Activated CD4-positive, alpha-beta T cell treated with anti-CD3 and anti-CD28 coated beads, Interleukin-2, amount 10 ng/mL, durations not matched to agents 24 days and 14 days (primary cell): ENCODE results near the gene ZNF814. TPM values are rescaled to one million over a fixed set of nuclear protein-coding genes. Genes with fewer than 3 reads are reported as not detected.
"Not testable (repeated sequence)": the region's sequence is repeated elsewhere in the genome, so short reads cannot be mapped to it uniquely, and the experiment has no call there.

Source experiments
- DNase-seq: peaks from one replicate; pipeline ENCODE4 v3.0.0; 2022
- H3K27ac Mint-ChIP-seq: one replicate; pipeline ENCODE4 v1.8.0; 2022; ENCODE audit warnings: mild to moderate bottlenecking, mixed read lengths
- H3K27me3 Mint-ChIP-seq: one replicate; pipeline ENCODE4 v1.8.0; 2022; ENCODE audit warnings: mixed read lengths
- H3K36me3 Mint-ChIP-seq: one replicate; pipeline ENCODE4 v1.8.0; 2022; ENCODE audit warnings: low read depth, mild to moderate bottlenecking, mixed read lengths
- H3K4me1 Mint-ChIP-seq: one replicate; pipeline ENCODE4 v1.8.0; 2021; ENCODE audit warnings: mixed read lengths
- H3K4me3 Mint-ChIP-seq: one replicate; pipeline ENCODE4 v1.8.0; 2022; ENCODE audit warnings: mild to moderate bottlenecking, moderate library complexity, mixed read lengths
- H3K9me3 Mint-ChIP-seq: one replicate; pipeline ENCODE4 v1.8.0; 2021; ENCODE audit warnings: mixed read lengths
- intact Hi-C: fragments of 100-400 bp; cut with micrococcal nuclease; formaldehyde crosslinking; loops from one replicate; pipeline ENCODE4 v1.15.1; 2023
- total RNA-seq: library from RNA; stranded (reverse); gene quantifications from 2 replicates; pipeline ENCODE4 v1.2.3, GENCODE V29; 2022

ZNF814 gene
- 17.5 and 17.7 TPM in 2 replicates for total RNA-seq

DNA sequence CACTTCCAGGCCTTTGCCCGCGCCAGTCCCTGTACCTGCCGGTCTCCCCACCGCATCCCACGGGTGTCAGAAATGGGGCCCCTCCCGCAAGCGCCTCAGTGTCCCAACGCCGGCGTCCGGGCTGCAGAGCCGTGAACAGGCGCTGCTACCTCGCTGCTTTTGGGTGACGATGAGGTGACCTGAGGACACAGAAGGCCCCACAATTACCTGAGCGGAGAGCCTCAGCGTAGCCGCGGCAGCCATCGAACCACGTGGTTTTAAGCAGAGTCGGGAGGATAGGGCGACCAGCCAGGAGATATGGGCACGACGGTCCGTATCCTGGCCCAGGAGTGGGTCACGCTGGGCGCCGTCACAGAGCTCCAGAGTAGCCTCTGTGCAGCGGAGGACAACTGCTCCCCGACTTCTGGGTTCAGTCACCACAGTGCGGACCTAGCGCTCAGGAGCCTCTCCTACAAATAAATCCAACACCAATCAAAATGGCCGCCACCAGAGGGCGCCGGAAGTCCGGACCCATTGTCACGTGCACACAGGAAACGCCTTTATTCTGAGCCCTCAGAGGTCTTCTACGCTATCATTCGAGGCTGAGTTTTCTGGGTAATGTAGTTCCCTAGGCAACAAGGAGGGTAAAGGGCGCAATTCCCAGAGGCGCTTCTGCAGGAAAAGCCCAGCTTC lies at the start of gene ZNF814:
Gene ZNF814, minus strand, starts transcription at position 478 of the 672 bp plus-strand sequence. Its CDS starts 235 bp downstream, at position 243.
- Mint-ChIP-seq H3K36me3 (peaks cover 48% of the 10 kb centered on the region), H3K27ac (peak within 1 kb of the TSS; percentile 84), H3K27me3 (no peaks in the 10 kb centered on the region), H3K4me1 (peaks cover 11% of the 10 kb centered on the region), H3K9me3 (peaks cover 36% of the 10 kb centered on the region), H3K4me3 (peak within 1 kb of the TSS; percentile 89)
- intact Hi-C loops: no loop called here
- peak; percentile 91 for DNase-seq

DNA sequence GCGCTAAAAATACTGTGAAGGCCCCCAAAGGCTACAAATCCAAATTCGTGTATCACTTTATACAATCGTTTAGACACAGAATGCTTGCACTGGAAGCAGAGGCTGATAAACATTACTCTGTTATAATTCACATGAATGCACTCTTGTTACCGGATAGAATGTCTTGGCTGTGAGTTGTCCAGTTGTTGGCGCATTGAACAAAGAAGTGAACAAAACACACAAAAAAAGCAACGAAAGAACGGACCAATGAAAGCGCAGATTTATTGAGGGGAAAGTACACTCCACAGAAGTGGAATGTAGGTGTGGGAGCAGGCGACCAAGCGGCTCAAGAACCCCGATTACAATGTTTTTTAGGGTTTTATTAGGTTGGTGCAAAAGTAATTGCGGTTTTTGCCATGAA lies 46.9 kb upstream of the ZNF814 start:
- no peaks in the 10 kb centered on the region for H3K4me1 Mint-ChIP-seq
- no peak overlapping the region for H3K4me3 Mint-ChIP-seq
- no peaks in the 10 kb centered on the region for H3K27me3 Mint-ChIP-seq
- DNase-seq: no peak
- no peak overlapping the region for H3K27ac Mint-ChIP-seq
- peaks cover 34% of the 10 kb centered on the region for H3K9me3 Mint-ChIP-seq
- intact Hi-C loops: no loop called here
- peaks cover 44% of the 10 kb centered on the region for H3K36me3 Mint-ChIP-seq

DNA sequence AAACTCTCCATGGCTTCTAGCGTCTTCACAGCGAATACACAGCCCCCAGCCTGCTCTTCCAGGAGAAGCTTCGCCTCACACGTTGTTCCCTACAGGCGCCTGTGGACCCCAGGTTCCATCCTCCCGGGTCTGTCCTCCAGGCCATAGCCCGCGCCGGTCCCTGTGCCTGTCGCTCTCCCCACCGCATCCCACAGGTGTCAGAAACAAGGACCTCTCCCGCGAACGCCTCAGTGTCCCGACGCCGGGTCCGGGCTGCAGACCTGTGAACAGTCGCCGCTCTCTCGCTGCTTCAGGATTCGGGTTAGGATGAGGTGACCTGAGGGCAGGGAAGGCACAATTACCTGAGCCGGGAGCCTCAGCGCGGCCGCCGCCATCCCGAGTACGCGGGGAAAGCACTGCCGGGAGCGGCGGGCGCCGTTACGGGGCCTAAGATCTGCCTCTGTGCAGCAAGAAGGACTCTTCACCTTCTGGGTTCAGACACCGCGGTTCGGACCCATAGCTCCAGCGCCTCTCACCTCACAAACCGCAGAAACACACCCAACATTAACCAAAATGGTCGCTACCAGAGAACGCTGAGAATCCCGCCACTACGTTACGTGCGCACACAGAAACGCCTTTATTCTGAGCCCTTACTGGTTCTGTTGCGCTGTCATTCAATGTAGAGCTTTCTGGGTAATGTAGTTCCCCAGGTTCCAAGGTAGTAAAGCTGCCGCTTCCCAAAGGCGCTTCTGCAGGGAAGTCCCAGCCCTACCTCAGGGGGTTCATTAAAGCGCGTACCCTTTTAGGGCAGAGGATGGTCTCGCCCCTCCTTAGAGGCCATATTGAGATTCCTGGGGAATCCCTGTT lies 46.2 kb upstream of the ZNF814 start, which contains the start of gene ZNF418:
Gene ZNF418, minus strand, starts transcription at position 583 of the 846 bp plus-strand sequence. CDS start 1,580 bp downstream, outside the sequence.
- Mint-ChIP-seq H3K27ac (peak within 1 kb of the TSS; percentile 78), H3K9me3 (peaks cover 36% of the 10 kb centered on the region)

DNA sequence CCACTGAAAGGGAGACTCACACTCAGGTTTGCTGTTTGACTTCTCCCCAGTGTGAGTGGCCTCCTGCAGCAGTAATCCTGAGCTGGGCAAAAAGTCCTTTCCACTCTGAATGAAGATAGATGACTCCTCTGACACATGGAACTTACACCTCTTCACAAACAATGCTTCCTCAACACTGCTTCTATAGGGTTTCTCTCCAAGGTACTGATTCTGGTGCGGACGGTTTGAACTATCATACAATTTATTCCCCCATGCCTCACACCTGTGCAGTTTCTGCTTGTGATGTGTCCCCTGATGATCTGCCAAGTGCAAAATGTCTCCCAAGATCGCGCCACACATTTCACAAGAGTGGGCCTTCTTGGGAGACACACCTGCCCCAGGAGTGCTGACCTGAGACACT lies 38.8 kb upstream of the ZNF814 start:
- no peak overlapping the region for H3K4me3 Mint-ChIP-seq
- intact Hi-C loops: no loop called here
- no peaks in the 10 kb centered on the region for H3K27me3 Mint-ChIP-seq
- peaks cover 35% of the 10 kb centered on the region for H3K9me3 Mint-ChIP-seq
- H3K36me3 Mint-ChIP-seq: peaks cover 15% of the 10 kb centered on the region
- H3K4me1 Mint-ChIP-seq: no peaks in the 10 kb centered on the region
- DNase-seq: no peak
- H3K27ac Mint-ChIP-seq: no peak overlapping the region

More for the DNA sequence above, 46.2 kb upstream of the ZNF814 start, which contains the start of gene ZNF418:
- Mint-ChIP-seq H3K4me1 (no peaks in the 10 kb centered on the region), H3K27me3 (no peaks in the 10 kb centered on the region), H3K4me3 (peak within 1 kb of the TSS; percentile 77), H3K36me3 (peaks cover 41% of the 10 kb centered on the region)
- DNase-seq: peak; percentile 76
- intact Hi-C loops: no loop called here

DNA sequence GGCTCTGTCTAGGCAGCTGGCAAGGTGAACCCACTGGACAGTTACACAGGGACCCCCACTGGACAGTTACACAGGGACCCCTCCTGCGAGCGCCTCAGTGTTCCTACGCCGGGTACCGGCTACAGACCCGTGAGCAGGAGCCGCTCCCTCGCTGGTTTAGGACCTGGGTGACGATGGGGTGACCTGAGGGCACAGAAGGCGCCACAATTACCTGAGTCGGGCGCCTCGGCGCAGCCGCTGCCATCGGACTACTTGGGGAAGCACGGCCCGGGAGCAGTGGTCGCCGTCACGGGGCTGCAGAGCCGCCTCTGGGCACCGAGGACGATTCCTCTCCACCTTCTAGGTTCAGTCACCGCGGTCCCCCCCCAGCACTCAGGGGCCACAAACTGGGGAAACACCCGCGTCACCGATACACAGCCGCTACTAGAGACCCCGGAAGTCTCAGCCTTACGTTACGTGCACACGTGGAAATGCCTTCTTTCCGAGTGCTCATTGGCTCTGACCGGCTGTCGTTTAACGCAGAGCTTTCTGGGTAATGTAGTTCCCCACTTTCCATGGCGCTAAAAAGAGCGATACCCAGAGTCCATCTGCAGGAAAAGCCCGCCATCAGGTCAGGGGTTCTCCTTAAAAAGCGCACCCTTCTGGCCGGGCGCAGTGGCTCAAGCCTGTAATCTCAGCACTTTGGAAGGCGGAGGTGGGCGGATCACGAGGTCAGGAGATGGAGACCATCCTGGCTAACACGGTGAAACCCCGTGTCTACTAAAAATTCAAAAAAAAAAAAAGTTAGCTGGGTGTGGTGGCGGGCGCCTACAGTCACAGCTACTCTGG lies 27.5 kb upstream of the ZNF814 start, which contains the start of gene ZNF417:
Gene ZNF417, minus strand, starts transcription at position 425 of the 828 bp plus-strand sequence. Its CDS starts 181 bp downstream, at position 244.
- H3K27me3 Mint-ChIP-seq: not testable (repeated sequence)
- H3K9me3 Mint-ChIP-seq: peaks cover 47% of the 10 kb centered on the region

DNA sequence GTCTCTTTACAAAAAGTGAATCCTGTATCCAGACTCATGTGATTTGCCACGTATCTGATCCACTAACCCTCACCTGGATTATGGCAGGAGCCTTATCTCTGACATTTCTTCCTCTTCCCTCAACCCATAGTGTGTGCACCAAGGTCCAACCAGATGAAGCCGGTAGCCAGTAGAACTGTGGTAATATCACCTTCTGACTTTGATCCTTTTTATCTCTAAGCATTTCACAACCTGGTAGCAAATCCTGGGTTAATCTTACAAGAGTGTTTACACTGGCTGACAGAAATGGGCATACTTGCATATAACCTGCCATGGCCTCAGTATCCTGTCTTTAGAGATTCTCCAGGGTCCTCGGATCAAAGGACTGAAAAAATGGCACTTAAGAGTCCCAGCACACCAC lies 25.7 kb upstream of the ZNF814 start:
- Mint-ChIP-seq H3K36me3 (peaks cover 64% of the 10 kb centered on the region), H3K4me1 (peaks cover 15% of the 10 kb centered on the region), H3K4me3 (no peak overlapping the region), H3K27ac (no peak overlapping the region), H3K9me3 (peaks cover 48% of the 10 kb centered on the region), H3K27me3 (no peaks in the 10 kb centered on the region)
- DNase-seq: no peak
- intact Hi-C loops: no loop called here

More for the DNA sequence above, 27.5 kb upstream of the ZNF814 start, which contains the start of gene ZNF417:
- Mint-ChIP-seq H3K36me3 (peaks cover 58% of the 10 kb centered on the region), H3K4me1 (peaks cover 15% of the 10 kb centered on the region), H3K4me3 (peak within 1 kb of the TSS; percentile 95), H3K27ac (peak within 1 kb of the TSS; percentile 93)
- peak; percentile 95 for DNase-seq
- intact Hi-C loops: loop anchor here (1.0 to 5.0 kb wide), 8 partner anchors 31 to 676 kb away; partner anchors contain the start of genes ZBTB45, ZNF256, ZNF550 and ZNF606

DNA sequence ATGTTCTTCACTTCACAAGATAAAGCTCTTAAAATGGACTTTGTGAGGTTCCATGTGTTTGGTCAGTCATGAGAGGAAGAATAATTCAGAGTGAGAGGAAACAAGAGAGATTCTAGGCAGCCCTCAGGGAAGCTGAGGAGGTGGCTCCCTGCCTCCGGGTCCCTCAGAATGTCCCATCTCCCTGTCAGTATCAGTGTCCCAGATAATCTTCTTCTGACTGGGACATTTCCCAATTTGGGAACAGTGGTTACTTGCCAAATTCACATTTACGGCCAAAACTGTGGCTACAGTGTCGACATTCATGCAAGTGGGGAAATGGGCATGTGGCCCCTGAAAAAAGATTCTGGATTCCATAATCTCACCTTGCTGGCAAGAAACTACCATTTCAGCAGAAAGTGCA lies 18.6 kb upstream of the ZNF814 start:
- Mint-ChIP-seq H3K4me3 (no peak overlapping the region), H3K4me1 (peaks cover 1% of the 10 kb centered on the region), H3K36me3 (peaks cover 70% of the 10 kb centered on the region), H3K9me3 (peaks cover 42% of the 10 kb centered on the region), H3K27me3 (no peaks in the 10 kb centered on the region), H3K27ac (no peak overlapping the region)
- DNase-seq: no peak
- intact Hi-C loops: no loop called here

DNA sequence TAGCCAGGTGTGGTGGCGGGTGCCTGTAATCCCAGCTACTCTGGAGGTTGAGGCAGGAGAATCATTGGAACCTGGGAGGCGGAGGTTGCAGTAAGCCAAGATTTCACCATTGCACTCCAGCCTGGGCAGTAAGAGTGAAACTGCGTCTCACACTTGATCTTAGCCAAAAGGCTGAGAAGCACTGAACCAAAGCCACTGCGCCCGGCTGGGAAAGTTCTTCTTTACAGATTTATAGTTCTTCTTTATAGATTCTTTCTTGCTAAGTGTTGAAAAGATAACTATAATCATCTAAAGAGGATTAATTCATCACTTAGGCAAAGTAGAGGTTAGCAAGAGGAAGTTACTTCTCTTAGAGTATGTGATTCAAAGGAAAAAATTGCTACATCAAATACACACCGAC lies 16.4 kb upstream of the ZNF814 start:
- no peak for DNase-seq
- H3K27me3 Mint-ChIP-seq: no peaks in the 10 kb centered on the region
- H3K27ac Mint-ChIP-seq: no peak overlapping the region
- peaks cover 1% of the 10 kb centered on the region for H3K4me1 Mint-ChIP-seq
- H3K9me3 Mint-ChIP-seq: peaks cover 27% of the 10 kb centered on the region
- no peak overlapping the region for H3K4me3 Mint-ChIP-seq
- H3K36me3 Mint-ChIP-seq: peaks cover 57% of the 10 kb centered on the region
- intact Hi-C loops: no loop called here

DNA sequence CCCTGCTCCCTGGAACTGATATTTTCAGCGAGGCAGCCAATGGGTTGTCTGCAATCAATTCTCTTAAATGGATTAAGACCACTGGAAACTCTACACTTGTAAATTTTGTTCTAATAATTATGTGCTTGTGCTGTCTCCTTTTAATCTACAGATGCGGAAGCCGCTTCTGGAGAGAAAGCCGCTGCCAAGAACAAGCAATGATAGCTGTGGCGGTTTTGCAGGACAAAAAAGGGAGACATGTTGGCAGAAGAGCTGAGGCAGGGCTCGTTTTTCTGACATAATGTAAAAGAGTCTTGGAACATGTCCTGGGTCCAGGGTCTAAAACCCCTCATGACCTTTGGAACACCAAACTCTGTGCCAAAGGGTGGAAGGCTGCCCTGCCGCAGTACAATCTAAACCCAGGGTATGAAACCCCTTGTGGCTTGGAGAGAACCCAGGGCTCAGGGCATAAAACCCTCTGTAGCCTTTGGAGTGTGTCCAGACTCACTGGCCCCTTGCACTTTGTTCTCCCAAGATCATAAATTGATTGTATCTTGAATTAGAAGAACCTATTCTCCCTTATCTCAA lies 14.9 kb upstream of the ZNF814 start:
- Mint-ChIP-seq H3K27me3 (no peaks in the 10 kb centered on the region), H3K4me1 (peaks cover 1% of the 10 kb centered on the region), H3K4me3 (no peak overlapping the region), H3K9me3 (peaks cover 27% of the 10 kb centered on the region), H3K27ac (no peak overlapping the region), H3K36me3 (peaks cover 47% of the 10 kb centered on the region)
- DNase-seq: no peak
- intact Hi-C loops: no loop called here

DNA sequence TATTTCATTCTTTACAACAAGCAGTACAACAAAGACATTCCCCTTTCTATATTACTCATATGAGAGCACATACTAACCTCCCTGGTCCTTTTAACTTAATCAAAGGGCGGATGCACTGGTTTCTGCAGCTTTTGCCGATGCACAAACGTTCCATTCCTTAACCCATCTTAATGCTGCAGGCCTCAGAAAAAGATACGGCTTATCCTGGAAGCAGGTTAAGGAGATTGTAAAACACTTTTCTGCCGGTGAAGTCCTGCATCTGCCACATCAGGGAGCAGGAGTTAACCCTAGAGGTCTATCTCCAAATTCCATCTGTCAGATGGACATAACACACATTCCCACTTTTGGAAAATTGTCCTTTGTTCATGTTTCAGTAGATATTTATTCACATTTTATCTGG lies 11.5 kb upstream of the ZNF814 start:
- no peaks in the 10 kb centered on the region for H3K27me3 Mint-ChIP-seq
- peaks cover 18% of the 10 kb centered on the region for H3K9me3 Mint-ChIP-seq
- no peak overlapping the region for H3K4me3 Mint-ChIP-seq
- DNase-seq: no peak
- H3K27ac Mint-ChIP-seq: no peak overlapping the region
- H3K4me1 Mint-ChIP-seq: peaks cover 1% of the 10 kb centered on the region
- H3K36me3 Mint-ChIP-seq: peaks cover 20% of the 10 kb centered on the region
- intact Hi-C loops: no loop called here

DNA sequence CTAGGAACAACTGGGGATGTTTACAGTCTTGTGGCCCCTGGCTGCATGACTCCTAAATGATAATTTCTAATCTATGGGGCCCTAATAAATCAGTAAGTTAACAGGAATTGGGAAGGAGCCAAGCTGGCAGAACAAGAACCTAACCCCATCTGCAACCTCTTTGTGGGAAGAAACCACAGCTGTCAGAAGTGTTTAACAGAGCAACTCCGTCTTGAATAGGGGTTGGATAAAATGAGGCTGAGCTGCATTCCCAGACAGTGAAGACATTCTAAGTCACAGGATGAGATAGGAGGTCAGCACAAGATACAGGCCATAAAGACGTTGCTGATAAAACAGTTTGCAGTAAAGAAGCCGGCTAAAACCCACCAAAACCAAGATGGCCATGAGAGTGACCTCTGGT lies 1.9 kb upstream of the ZNF814 start:
- H3K27me3 Mint-ChIP-seq, H3K4me3 Mint-ChIP-seq, intact Hi-C loops, DNase-seq, H3K27ac Mint-ChIP-seq: not testable (repeated sequence)
- peaks cover 32% of the 10 kb centered on the region for H3K36me3 Mint-ChIP-seq
- H3K4me1 Mint-ChIP-seq: peaks cover 11% of the 10 kb centered on the region
- peaks cover 36% of the 10 kb centered on the region for H3K9me3 Mint-ChIP-seq

DNA sequence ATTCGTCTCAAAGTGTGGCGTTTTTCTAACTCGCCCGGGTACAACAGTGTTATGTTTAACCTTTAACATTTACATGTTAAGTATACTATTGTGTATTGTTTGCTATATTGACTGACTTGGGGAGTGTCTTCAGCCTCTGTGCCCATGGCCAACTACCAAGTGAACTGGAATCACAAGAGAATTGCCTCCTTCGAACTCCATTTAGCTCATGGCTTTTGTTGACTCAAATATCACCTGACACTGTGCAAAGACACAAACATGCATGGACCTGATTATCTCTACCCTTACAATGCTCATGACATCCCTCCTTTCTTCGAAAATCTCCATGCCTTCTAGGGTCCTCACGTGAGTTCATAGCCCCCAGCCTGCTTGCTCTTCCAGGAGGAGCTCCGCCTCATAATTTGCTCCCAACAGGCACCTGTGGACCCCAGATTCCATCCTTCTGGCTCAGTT lies 704 bp downstream of the ZNF814 start:
- Mint-ChIP-seq H3K27me3 (no peaks in the 10 kb centered on the region), H3K4me1 (peaks cover 11% of the 10 kb centered on the region), H3K36me3 (peaks cover 53% of the 10 kb centered on the region), H3K27ac (peak overlapping the region; percentile 84), H3K9me3 (peaks cover 36% of the 10 kb centered on the region), H3K4me3 (peak overlapping the region; percentile 89)
- intact Hi-C loops: no loop called here
- no peak for DNase-seq
